Measurements from ENCODE around the gene C16orf89.
"Not testable (repeated sequence)": the region's sequence is repeated elsewhere in the genome, so short reads cannot be mapped to it uniquely, and the experiment has no call there.

Gene C16orf89, protein sequence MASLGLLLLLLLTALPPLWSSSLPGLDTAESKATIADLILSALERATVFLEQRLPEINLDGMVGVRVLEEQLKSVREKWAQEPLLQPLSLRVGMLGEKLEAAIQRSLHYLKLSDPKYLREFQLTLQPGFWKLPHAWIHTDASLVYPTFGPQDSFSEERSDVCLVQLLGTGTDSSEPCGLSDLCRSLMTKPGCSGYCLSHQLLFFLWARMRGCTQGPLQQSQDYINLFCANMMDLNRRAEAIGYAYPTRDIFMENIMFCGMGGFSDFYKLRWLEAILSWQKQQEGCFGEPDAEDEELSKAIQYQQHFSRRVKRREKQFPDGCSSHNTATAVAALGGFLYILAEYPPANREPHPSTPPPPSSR

DNA sequence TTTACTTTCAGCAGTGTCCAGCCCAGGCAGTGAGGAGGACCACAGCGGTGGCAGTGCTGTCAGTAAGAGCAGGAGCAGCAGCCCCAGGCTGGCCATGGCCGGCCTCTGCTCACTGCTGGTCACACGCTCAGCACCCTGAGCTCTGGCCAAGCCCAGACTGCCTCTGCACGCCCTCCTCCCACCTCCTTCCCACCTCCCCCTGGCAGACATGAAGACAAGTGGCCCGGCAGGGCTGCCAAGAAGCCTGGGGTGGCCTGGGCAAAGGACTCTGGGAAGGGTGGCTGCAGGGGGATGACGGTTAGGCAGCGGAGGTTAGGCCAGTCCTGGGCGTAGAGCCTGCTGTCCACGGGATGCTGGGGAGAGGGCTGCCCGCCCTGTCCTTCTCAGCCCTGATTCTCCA, at the start of gene C16orf89:
Gene C16orf89 (minus strand): TSS at position 144 of the 400 bp plus-strand sequence. CDS start 48 bp downstream, at position 96.
- DNase-seq, result no peak

DNA sequence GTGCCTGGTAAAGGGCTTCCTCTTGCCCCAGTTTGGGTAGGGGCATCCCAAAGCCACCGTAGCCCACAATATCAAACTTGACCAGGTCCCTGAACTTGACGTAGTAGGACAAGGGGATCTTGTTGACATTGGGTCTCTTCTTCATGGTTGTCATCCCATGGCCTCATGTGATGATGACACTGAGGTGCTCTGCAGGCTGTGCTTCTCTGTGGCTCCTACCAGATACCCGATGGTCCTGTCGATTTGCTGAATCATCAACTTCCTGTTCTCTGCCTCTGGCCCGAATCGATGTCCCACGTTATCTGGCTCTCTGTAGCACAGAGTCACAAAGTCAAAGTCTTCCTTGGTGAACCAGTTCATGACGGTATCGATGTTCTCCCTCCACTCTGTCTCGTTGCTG, 45.2 kb upstream of the C16orf89 start:
- DNase-seq, result not testable (repeated sequence)

DNA sequence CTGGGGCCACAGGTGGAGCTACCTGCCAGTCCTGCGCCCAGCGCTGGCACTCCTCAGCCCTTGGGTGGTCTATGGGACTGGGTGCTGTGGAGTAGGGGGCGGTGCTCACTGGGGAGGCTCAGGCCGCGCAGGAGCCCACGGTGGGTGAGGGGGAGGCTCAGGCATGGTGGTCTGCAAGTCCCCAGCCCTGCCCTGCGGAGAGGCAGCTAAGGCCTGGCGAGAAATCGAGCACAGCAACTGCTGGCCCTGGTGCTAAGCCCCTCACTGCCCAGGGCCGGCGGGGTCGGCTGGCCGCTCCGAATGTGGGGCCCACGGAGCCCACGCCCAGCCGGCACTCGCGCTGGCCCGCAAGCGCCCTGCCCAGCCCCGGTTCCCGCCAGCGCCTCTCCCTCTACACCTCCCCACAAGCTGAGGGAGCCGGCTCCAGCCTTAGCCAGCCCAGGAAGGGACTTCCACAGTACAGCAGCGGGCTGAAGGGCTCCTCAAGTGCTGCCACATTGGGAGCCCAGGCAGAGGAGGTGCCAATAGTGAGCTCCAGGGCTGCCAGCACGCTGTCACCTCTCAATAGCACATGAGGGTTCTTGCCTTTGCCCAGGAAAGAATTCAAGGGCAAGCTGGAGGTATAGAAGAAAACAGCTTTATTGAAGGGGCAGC, 42.9 kb upstream of the C16orf89 start:
- no peak for DNase-seq

DNA sequence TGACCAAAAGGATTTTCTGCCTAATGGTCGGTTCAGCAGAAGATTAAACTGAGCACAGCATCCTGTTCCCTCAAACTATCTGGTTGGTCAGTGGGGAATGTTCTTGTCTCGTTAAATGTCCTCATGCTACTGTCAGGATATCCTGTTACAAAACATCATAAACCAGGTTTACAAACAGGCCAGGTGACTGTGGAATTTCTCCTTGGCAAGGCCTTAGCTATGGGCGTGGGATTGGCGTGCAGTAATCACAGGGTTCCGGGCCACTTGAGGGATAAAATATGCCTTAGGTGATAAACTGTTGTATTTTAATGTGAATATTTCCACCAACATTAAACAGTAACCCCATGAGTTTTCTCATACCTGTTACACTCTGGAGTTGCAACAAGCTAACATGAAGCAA, 39.3 kb upstream of the C16orf89 start:
- DNase-seq, result not testable (repeated sequence)

DNA sequence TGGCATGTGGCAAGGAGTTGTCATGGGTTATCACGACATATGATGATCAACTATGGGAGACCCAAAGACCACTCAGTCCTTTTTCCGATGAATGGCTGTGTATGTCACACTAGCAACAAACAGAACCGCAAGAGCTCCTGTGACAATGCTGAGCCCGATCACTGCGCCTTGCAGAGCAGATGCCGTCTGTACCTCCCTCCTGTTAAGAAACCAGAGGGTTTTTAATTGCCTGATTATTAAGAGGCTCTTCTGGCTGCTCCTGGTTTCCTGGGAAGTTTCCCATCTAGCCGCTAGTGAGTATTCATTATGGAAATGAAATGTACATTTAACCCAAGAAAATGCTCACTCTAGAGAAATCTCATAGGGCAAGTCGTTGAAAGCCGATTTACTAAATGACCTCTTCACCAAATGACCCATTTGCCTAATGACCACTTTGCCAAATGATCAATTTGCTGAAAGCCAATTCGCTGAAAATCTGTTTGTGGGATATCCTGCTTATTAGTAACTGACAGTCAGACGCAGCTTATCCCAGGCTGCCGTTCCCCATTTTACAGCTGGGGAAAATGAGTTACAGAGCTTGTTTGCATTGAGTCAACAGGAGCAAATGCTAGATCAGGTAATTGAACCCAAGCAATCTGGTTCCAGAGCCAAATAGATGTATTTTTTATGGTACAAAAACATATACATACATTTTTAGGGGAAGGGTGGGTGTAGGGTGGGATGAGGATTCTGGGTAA, 37.7 kb upstream of the C16orf89 start:
- DNase-seq, result not testable (repeated sequence)

DNA sequence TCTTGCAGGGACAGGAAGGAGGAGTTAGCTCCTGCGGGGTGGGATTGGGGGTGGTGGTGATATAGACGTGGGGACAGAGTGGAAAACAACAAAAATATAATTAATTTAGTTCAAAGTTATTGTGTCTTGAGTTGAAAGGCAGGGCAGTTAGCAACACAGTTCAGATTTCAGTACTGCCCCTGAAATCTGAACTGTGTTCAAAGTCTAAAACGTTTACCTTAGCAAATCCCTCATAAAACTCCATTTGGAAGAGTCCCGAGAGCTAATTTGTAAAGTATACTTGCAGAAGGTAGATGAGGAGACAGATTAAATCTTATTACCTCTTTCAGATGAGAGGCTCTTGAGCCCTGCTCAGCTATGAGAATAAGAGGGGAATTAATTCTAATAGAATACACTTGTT, 33.4 kb upstream of the C16orf89 start:
- DNase-seq, result not testable (repeated sequence)

DNA sequence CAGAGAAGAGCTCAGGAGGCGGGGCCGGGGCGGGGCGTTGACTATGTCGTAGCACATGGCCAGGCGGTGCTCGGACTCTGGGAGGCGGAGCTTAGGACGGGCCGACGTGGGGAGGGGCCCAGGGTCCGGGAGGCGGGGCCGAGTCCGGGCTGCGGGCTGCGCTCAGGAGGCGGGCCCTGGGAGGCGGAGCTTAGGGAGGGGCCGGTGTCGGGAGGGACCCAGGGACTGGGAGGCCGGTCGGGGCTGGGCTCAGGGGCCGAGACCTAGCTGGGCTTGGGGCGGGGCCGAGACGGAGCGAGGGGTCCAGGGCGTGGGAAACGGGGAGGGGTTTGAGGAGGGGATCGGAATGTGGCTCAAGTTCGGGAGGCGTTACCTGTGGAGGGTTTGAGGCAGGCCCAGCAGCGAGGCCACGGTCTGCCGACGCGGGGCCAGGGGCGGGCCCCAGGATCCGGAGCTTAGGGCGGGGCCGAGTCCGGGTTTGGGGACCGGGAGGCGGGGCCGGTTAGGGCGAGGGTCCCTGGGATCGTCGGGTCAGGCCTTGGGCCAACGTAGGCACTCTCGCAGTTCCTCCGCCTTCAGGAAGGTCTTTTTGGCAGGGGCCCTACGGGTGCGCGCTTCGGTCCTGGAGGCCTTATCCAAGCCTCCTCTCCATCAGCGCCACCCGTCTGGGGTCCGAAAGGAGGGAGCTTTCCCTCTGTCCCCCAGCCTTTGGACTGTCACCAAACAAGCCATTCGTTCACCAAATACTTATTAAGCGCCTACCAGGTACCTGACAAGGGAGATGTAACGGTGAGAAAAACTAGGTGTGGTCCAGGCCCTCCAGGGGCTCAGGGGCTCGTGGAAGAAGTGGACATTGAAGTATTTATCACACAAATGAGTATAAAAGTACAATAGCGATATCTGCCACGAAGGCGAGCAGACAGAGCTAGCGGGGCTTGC, 32.7 kb upstream of the C16orf89 start:
- DNase-seq, result peak; percentile 58

DNA sequence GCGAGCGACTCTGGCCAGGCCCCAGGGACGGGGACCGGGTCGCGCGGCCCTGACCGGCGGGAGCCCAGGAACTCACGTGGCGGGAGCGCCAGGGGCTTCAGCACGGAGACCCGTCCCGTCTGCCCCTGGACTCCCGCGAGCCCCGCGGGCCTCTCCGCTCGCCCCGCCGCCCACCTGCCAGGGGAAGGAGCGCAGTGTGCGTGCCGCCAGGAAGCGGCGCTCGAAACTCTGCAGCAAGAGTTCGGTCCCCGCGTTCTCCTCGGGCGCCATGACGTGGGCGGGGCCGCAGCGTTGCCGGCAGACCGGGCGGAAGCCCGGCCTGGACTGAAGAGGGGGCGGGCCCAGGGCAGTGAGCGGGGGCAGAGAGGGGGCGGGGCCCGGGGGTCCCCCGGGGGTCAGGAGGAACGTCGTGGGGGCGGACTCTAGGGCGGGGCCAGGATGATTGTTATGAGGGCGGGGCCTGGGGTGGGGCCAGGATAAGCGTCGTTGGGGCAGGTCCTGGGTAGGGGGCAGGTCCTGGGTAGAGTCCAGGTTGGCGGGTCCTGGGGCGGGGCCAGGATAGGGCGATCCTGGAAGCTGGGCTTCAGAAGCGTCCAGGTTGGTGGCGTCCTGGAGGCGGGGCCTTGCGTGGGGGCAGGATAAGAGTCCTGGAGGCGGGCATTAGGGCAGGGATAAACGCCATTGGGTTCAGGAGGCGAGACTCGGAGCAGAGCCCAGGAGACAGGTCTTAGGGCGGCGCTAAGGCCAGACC, 31.9 kb upstream of the C16orf89 start, which contains the start of gene EEF2KMT:
Gene EEF2KMT (minus strand): TSS at position 326 of the 751 bp plus-strand sequence. CDS start 56 bp downstream, at position 270.
- peak; percentile 99 for DNase-seq

DNA sequence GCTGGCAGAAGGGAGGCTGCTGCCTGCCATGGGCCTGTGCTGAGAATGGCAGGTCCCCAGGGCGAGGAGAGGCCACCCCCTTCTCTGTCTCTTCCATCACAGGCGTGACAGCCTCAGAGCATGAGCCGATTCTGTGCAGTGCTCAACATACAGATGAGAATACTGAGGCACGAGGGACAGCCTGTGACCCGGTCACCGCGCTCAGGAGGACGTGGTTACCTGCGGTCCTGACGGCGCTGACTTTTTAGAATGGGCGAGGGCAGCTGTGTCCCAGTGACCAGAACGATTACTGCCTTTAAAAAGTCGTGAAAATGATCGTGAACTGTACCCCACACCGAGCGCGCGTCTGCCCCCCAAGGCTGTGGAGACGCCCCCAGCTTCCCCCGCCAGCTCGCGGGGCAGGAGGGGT, 31.3 kb upstream of the C16orf89 start:
- DNase-seq, result peak; percentile 44

DNA sequence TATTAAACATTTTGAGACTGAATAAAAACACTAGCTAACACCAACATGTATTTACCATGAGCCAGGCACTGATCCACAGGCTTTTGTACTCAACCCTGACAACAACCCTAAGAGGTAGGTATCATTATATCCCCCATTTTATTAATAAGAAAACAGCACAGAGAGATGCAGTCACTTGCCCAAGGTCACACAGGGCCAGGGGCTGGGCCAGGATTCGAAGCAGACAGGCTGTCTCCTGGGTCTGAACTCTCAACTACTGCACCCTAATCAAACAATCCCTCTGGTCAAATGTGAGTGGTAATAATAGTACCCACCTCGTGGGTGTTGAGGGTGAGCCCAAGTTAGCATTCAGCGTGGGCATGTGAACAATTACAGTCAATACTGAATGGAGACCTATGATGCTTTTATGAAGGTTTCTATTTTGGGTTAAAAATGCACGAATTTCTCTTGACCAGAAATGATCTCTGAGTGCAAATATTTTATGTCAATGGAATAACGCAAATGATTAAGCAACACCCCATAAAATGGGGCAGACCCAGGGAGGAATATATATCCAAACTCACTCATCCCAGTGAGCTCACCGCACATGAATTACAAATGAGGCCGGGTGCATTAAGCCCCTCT, 30.8 kb upstream of the C16orf89 start:
- peak; percentile 6 for DNase-seq

DNA sequence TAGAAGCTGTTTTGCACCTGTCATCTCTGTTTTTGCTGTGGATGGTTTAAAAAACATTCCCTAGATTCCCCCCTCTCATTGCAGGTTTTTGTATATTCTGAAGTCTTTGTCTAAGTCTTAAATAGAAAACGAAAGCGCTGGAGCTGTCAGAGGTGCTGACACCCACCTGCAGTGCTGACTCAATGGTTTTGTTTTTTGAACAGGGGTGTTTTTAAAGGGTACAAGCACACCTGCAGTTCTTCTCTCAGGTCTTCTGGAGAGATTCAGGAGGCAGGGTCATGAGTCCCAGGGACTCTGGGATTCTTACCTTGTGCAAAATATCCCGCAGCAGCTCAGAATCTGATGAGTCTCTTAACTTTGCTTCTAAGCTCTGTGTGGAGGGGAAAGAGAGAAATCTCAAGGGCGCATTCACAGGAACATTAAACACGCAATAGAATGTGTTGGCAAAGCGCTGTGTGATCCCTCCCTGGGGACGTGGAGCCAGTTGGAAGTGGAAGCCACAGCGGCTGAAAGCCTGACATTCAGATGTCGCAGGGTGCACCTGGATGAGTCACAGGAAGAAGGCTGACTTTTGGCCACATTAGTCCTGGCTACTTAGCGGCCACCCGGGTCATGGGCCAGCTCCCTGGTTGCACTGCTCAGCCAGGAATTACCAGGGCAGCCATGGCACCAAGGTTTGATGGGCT, 29.5 kb upstream of the C16orf89 start:
- not testable (repeated sequence) for DNase-seq

DNA sequence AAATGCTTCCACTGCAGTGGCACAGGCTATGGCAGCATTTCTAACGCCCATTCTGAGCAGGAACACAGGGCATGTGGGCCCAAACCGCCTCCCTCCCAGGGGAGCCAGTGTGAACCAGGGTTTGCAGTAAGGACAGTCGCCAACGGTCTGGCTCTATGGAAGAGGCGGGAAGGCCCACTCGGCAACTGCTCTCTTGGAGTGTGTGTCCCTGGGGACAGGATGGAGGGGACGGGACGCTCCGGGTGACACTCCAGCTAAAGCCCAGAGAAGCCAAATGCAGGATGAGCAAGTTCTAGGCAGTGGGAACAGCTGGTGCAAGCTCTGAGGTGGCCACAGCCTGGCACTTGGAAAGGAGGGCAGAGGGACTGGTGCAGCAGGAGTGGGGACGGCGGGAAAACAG, 28.0 kb upstream of the C16orf89 start:
- not testable (repeated sequence) for DNase-seq

DNA sequence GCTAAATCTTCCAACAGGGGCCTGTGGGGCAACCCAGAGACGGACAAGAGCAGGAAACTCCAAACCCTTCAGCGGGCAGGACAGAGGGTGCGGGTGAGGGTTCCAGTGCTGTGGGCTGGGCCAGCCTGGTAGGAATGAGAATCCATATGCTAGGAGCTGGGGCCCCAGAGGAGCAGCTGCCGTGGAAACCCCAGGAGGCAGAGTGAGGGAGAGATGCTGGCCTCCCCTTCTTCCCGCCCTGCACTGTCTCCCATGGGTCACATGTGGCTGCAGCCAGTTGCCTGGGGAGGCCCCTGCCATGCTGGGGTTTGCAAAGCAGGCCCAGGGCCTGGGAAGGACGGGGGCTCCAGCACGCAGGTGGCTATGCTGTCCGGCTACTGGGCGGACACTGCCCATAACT, 27.3 kb upstream of the C16orf89 start:
- not testable (repeated sequence) for DNase-seq

DNA sequence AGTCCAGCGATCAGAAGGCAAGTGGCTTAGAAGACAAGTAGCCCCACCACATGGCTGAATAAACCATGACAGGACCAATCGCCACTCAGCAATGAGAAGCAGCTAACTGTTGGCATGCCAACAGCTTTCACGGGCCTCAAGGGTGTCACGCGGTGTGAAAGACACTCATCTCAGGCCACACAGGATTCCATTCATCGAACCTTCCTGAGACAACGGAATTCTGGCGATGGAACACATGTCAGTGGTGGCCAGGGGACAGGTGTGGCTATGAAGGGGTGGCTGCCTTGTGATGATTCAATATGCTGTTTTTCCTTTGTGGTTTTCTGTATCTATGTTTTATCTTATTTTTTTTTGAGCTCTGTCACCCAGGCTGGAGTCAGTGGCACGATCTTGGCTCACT, 24.8 kb upstream of the C16orf89 start:
- peak; percentile 5 for DNase-seq

DNA sequence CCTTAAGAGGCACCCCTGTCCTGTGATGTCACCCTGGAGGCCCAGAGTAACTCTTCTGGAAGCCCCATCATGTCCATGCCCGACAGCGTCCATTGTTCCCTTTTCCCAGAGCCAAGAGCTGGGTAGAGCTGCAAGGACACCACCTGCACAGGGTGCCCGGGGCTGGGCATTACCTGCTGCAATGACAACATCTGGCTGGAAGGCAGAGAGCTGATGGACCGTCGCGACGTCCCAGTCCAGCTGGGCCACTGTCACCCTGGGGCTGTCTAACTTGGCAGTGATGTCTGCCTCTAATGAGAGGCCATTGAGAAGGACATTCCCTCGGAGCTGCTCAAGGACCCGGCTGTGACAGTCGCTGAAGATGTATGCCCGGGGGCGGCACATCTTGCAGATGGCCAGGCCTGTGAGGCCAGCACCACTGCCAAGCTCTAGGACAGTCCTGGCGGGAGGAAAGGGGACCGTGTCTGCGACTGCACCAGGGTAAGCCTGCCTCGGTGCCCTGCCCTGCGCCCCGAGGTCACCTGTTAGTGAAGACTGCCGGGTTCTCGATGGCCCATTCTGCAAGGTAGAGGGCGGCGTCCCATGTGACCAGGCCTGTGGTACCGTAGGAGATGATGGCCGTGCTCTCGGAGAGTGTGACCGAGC, 24.3 kb upstream of the C16orf89 start:
- DNase-seq, result not testable (repeated sequence)

DNA sequence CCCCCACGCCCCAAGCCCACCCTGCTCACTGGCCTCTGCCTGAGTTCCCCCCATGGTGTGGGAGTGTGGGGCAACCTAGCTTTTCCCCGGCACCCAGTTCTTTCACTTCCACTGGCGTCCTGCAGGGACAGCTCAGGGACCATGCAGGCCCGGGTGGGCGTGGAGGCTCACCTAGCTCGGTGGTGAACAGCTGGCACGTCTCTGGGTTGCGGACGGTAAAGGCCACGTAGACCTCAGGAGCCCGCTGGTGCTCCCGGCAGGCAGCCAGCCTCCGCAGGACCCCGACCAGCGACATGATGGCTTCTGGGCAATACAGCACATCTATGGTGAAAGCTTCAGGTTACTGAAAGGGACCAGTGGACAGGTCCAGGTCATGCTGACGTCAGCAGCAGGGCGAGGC, 23.2 kb upstream of the C16orf89 start:
- DNase-seq, result not testable (repeated sequence)

DNA sequence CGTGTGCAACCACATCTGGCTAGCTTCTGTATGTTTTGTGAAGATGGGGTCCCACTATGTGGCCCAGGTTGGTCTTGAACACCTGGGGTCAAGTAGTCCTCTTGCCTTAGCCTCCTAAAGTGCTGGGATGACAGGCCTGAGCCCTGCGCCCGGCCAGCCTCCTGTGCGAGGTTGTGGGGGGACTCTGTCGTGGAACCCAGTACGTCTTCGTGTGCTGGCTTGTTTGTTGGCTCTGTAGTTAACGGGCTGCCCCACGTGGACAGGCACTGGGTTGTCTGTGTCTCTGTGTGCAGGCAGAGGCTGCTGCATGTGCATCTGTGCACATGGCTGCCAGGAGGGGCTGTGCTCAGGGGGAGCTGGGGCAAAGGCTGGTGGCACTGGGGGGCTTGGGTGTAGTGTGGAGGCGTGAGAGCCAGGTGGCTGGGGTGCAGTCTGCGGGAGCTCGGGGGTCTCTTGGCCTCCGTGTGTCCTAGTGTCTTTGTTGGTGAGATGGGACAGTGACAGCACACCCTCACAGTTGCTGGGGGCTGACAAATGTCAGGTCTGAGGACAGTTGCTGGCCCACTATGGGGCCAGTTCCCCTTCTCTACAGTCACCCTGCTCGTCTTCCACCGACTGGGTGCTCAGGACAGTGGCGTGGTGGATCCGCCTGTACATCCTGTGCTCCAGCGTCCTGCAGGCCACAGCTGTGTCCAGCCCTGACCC, 22.5 kb upstream of the C16orf89 start:
- DNase-seq, result not testable (repeated sequence)

DNA sequence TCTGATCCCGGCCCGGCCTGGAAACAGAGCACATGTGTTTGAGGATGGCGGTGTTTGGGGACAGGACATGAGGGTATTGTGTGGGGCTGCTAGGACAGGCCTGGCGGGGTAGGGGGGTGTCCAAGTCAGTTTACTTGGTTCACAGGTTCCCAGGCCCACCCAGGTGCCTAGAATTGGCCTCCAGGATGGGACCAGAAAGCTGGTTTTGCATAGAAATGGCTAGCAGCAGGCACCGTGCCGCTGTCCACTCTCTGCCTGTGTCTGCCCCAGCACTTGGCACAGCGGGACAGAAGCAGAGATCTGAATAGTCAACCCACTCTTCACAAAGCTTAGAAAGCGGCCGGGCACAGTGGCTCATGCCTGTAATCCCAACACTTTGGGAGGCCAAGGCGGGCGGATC, 20.0 kb upstream of the C16orf89 start:
- DNase-seq, result not testable (repeated sequence)

DNA sequence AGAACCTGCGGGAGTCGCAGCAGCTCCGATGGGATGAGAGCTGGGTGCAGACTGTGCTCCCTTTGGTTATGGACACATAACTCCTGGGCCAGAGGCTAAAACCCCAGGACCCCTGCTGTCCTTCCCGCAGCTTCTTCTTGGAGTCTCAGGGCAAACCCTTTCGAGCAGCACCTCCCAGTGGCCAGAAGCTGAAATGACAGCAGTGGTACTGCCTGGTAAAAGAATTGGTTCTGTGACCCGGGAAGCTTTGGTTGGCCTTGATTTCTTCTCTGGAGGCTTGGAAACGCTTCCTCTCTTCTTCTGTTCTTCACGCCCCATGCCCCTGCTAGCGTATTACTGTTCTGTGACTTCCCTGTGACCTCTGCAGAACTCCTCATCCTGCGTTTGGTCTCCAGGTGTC, 19.0 kb upstream of the C16orf89 start:
- peak; percentile 49 for DNase-seq
